Melanocyte of skin (primary cell): ENCODE results near the gene NOX3. TPM values are rescaled to one million over a fixed set of nuclear protein-coding genes. Genes with fewer than 3 reads are reported as not detected.

ENCODE experiments used
- total RNA-seq, 2 donors: library from RNA; depleted of rRNA; stranded (reverse); fragments of >200 nt; gene quantifications; 2 replicates each; pipeline ENCODE4 v1.2.3, GENCODE V29; 2012

NOX3 gene
- not detected for total RNA-seq

DNA sequence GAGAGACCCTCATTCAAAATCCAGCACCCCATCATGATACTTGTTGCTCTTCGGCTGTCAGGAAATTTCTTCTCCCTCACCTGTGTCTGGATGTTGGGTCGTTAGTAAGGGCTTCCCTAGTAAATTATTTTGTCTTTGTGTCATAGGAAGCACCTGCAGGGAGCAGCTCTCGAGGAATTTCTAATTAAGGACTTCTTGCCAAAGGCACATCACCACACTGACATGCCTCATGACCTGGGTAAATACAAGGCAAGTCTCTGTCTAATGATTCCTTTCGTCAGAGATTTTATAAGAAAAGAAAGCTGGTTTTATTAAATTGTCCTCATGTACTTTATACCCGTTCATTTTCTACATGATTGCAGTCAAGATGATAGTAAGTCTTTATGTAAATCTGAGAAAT is at the start of gene NOX3:
TSS of gene NOX3 (minus strand) at position 74 of the 400 bp plus-strand sequence. CDS start at position 35, 39 bp downstream.

Other genes starting within 250 kb of the NOX3 start
- gene CLDN20, start 191.8 kb downstream of the NOX3 start, total RNA-seq = under 1 TPM in 1 of 2 donors, not detected in 1; 0.33 TPM
- 10 to 100 TPM; 12.0 to 28.3 TPM for gene TFB1M, start 141.4 kb downstream of the NOX3 start, total RNA-seq